GM10847 (cell line): ENCODE measurements around the gene SERINC2.

ENCODE experiments used
- POLR2A ChIP-seq: IDR thresholded peaks from 2 replicates; pipeline ENCODE4 v1.6.1; 2011; ENCODE audit not compliant: insufficient read length; ENCODE audit errors: extremely low read depth

The SERINC2 gene

GRCh38 chr1:31435471-31436409 lies 22.7 kb downstream of the SERINC2 start:
- no peak for TF ChIP-seq POLR2A

GRCh38 chr1:31436596-31437432 lies 23.8 kb downstream of the SERINC2 start:
- TF ChIP-seq POLR2A: no peak

- no peak for TF ChIP-seq POLR2A
These were observed 24.5 kb downstream of the SERINC2 start for GRCh38 chr1:31437433-31438037.

- no peak for TF ChIP-seq POLR2A
These were observed 26.3 kb downstream of the SERINC2 start for GRCh38 chr1:31439276-31439675.

GRCh38 chr1:31441073-31441472 lies 28.1 kb downstream of the SERINC2 start:
- no peak for TF ChIP-seq POLR2A

- TF ChIP-seq POLR2A: no peak
These were observed 28.5 kb downstream of the SERINC2 start for GRCh38 chr1:31441558-31441957.

GRCh38 chr1:31441970-31442647 lies 29.1 kb downstream of the SERINC2 start:
- no peak for TF ChIP-seq POLR2A

GRCh38 chr1:31442648-31442994 lies 29.6 kb downstream of the SERINC2 start:
- TF ChIP-seq POLR2A: no peak

- no peak for TF ChIP-seq POLR2A
These were observed 30.7 kb downstream of the SERINC2 start for GRCh38 chr1:31443673-31444072.

GRCh38 chr1:31444725-31445448 lies 31.9 kb downstream of the SERINC2 start:
- TF ChIP-seq POLR2A: no peak

GRCh38 chr1:31445951-31446350 lies 32.9 kb downstream of the SERINC2 start:
- TF ChIP-seq POLR2A: no peak

GRCh38 chr1:31447210-31447609 lies 34.2 kb downstream of the SERINC2 start:
- no peak for TF ChIP-seq POLR2A

GRCh38 chr1:31453384-31454079 lies 40.5 kb downstream of the SERINC2 start:
- TF ChIP-seq POLR2A: no peak
